Measurements from ENCODE around the gene PDPR. TPM values are rescaled to one million over a fixed set of nuclear protein-coding genes. Genes with fewer than 3 reads are reported as not detected.
"Not testable (repeated sequence)": the region's sequence is repeated elsewhere in the genome, so short reads cannot be mapped to it uniquely, and the experiment has no call there.

The PDPR gene
- total RNA-seq, 1 experiment from 2014 or later, result 28.5 TPM

- H3K4me1 ChIP-seq (ENCODE audit: control insufficient read depth in 1 of 2, insufficient read depth in 2 of 2, low read length in 2 of 2); H3K79me2 ChIP-seq (ENCODE audit: insufficient read depth, low read length); H3K36me3 ChIP-seq (ENCODE audit: control insufficient read depth in 1 of 2, insufficient read depth in 2 of 2, low read length in 2 of 2); POLR2A ChIA-PET; H3K4me3 ChIP-seq (replicated peaks in 1 of 2; ENCODE audit: low read depth in 1 of 2, low read length in 2 of 2); H3K27ac ChIP-seq (ENCODE audit: low read depth, low read length); H3K9me2 ChIP-seq (ENCODE audit: insufficient read depth); H3K4me2 ChIP-seq (ENCODE audit: low read length); H2AFZ ChIP-seq (ENCODE audit: low read depth, low read length, poor library complexity, severe bottlenecking); DNase-seq (ENCODE audit: low read depth, low spot score); BruUV-seq (replicated peaks); H4K20me1 ChIP-seq (ENCODE audit: insufficient read depth); CTCF ChIA-PET; intact Hi-C loops (cut with micrococcal nuclease); ATAC-seq; H3K9me3 ChIP-seq (ENCODE audit: control insufficient read depth in 1 of 2, insufficient read depth in 1 of 2, low read depth in 1 of 2, low read length in 2 of 2); RAD21 ChIA-PET (ENCODE audit: low non-redundant PET in 1 of 2, low total read pairs in 2 of 2, uncharacterized antibody in 2 of 2, unreplicated experiment in 2 of 2); H3K27me3 ChIP-seq (ENCODE audit: insufficient read depth, low read length); H3K9ac ChIP-seq (ENCODE audit: low read length): not testable (repeated sequence)
Observed at GRCh38 chr16:70173916-70174315, 59.8 kb downstream of the PDPR start.

GRCh38 chr16:70174387-70174932 lies 60.3 kb downstream of the PDPR start:
- peak; percentile 19; the same call in 1 of the 2 replicates for ATAC-seq
- intact Hi-C loops (cut with micrococcal nuclease); POLR2A ChIA-PET: not testable (repeated sequence)

GRCh38 chr16:70187858-70188607 lies 73.9 kb downstream of the PDPR start:
- H4K20me1 ChIP-seq (ENCODE audit: insufficient read depth); H3K36me3 ChIP-seq (ENCODE audit: control insufficient read depth in 1 of 2, insufficient read depth in 2 of 2, low read length in 2 of 2); intact Hi-C loops (cut with micrococcal nuclease); H3K9me3 ChIP-seq (ENCODE audit: control insufficient read depth in 1 of 2, insufficient read depth in 1 of 2, low read depth in 1 of 2, low read length in 2 of 2); H3K4me1 ChIP-seq (ENCODE audit: control insufficient read depth in 1 of 2, insufficient read depth in 2 of 2, low read length in 2 of 2); H3K79me2 ChIP-seq (ENCODE audit: insufficient read depth, low read length); DNase-seq (ENCODE audit: low read depth, low spot score); H3K4me3 ChIP-seq (replicated peaks in 1 of 2; ENCODE audit: low read depth in 1 of 2, low read length in 2 of 2); RAD21 ChIA-PET (ENCODE audit: low non-redundant PET in 1 of 2, low total read pairs in 2 of 2, uncharacterized antibody in 2 of 2, unreplicated experiment in 2 of 2); BruUV-seq (replicated peaks); H3K9ac ChIP-seq (ENCODE audit: low read length); POLR2A ChIA-PET; H3K4me2 ChIP-seq (ENCODE audit: low read length); H3K27me3 ChIP-seq (ENCODE audit: insufficient read depth, low read length); CTCF ChIA-PET; H3K9me2 ChIP-seq (ENCODE audit: insufficient read depth); ATAC-seq; H3K27ac ChIP-seq (ENCODE audit: low read depth, low read length); H2AFZ ChIP-seq (ENCODE audit: low read depth, low read length, poor library complexity, severe bottlenecking): not testable (repeated sequence)

More at GRCh38 chr16:70174387-70174932, 60.3 kb downstream of the PDPR start:
- H4K20me1 ChIP-seq (ENCODE audit: insufficient read depth); RAD21 ChIA-PET (ENCODE audit: low non-redundant PET in 1 of 2, low total read pairs in 2 of 2, uncharacterized antibody in 2 of 2, unreplicated experiment in 2 of 2); H3K36me3 ChIP-seq (ENCODE audit: control insufficient read depth in 1 of 2, insufficient read depth in 2 of 2, low read length in 2 of 2); H3K9ac ChIP-seq (ENCODE audit: low read length); H3K9me2 ChIP-seq (ENCODE audit: insufficient read depth); H3K4me1 ChIP-seq (ENCODE audit: control insufficient read depth in 1 of 2, insufficient read depth in 2 of 2, low read length in 2 of 2); H3K4me2 ChIP-seq (ENCODE audit: low read length); CTCF ChIA-PET; DNase-seq (ENCODE audit: low read depth, low spot score); H3K27ac ChIP-seq (ENCODE audit: low read depth, low read length); H2AFZ ChIP-seq (ENCODE audit: low read depth, low read length, poor library complexity, severe bottlenecking); H3K4me3 ChIP-seq (replicated peaks in 1 of 2; ENCODE audit: low read depth in 1 of 2, low read length in 2 of 2); H3K9me3 ChIP-seq (ENCODE audit: control insufficient read depth in 1 of 2, insufficient read depth in 1 of 2, low read depth in 1 of 2, low read length in 2 of 2); H3K27me3 ChIP-seq (ENCODE audit: insufficient read depth, low read length); BruUV-seq (replicated peaks); H3K79me2 ChIP-seq (ENCODE audit: insufficient read depth, low read length): not testable (repeated sequence)

GRCh38 chr16:70188608-70188915 lies 74.4 kb downstream of the PDPR start:
- H2AFZ ChIP-seq (ENCODE audit: low read depth, low read length, poor library complexity, severe bottlenecking); H3K9me2 ChIP-seq (ENCODE audit: insufficient read depth); H3K27ac ChIP-seq (ENCODE audit: low read depth, low read length); RAD21 ChIA-PET (ENCODE audit: low non-redundant PET in 1 of 2, low total read pairs in 2 of 2, uncharacterized antibody in 2 of 2, unreplicated experiment in 2 of 2); H3K79me2 ChIP-seq (ENCODE audit: insufficient read depth, low read length); H3K4me2 ChIP-seq (ENCODE audit: low read length); H4K20me1 ChIP-seq (ENCODE audit: insufficient read depth); H3K36me3 ChIP-seq (ENCODE audit: control insufficient read depth in 1 of 2, insufficient read depth in 2 of 2, low read length in 2 of 2); BruUV-seq (replicated peaks); DNase-seq (ENCODE audit: low read depth, low spot score); H3K9me3 ChIP-seq (ENCODE audit: control insufficient read depth in 1 of 2, insufficient read depth in 1 of 2, low read depth in 1 of 2, low read length in 2 of 2); H3K27me3 ChIP-seq (ENCODE audit: insufficient read depth, low read length); H3K9ac ChIP-seq (ENCODE audit: low read length); CTCF ChIA-PET; intact Hi-C loops (cut with micrococcal nuclease); ATAC-seq; H3K4me1 ChIP-seq (ENCODE audit: control insufficient read depth in 1 of 2, insufficient read depth in 2 of 2, low read length in 2 of 2); POLR2A ChIA-PET; H3K4me3 ChIP-seq (replicated peaks in 1 of 2; ENCODE audit: low read depth in 1 of 2, low read length in 2 of 2): not testable (repeated sequence)

Data from HCT116 (cell line).